ENCODE results near the gene ZNF135.
A peak's percentile ranks its signal among the peaks of the same experiment; 100 is the strongest.

The ZNF135 gene

GRCh38 chr19:58059003-58059670 lies at the start of gene ZNF135:
Gene ZNF135 (plus strand): TSS chr19:58059282. CDS start chr19:58060003, 721 bp downstream.
- H3K9me3 ChIP-seq (ENCODE audit: low read length): peaks cover 42% of the 10 kb centered on the region
- H3K4me3 ChIP-seq (ENCODE audit: low read length): peak within 1 kb of the TSS; percentile 27
- H3K4me1 ChIP-seq (ENCODE audit: insufficient read depth, low read length): no peaks in the 10 kb centered on the region

GRCh38 chr19:58009301-58009665 lies 49.8 kb upstream of the ZNF135 start:
- Histone ChIP-seq H3K9me3 (ENCODE audit: low read length) (peaks cover 58% of the 10 kb centered on the region), H2AFZ (ENCODE audit: low read depth, low read length) (no peak overlapping the region), H3K4me3 (ENCODE audit: low read length) (no peak overlapping the region), H3K36me3 (ENCODE audit: insufficient read depth, low read length) (peaks cover 45% of the 10 kb centered on the region), H3K27me3 (ENCODE audit: insufficient read depth, low read length) (no peaks in the 10 kb centered on the region), H3K4me1 (ENCODE audit: insufficient read depth, low read length) (no peaks in the 10 kb centered on the region)

More at GRCh38 chr19:58059003-58059670, at the start of gene ZNF135:
- no peaks in the 10 kb centered on the region for H3K27me3 ChIP-seq (ENCODE audit: insufficient read depth, low read length)
- no peaks in the 10 kb centered on the region for H3K36me3 ChIP-seq (ENCODE audit: insufficient read depth, low read length)
- no peak within 1 kb of the TSS for H2AFZ ChIP-seq (ENCODE audit: low read depth, low read length)

GRCh38 chr19:58009666-58010301 lies 49.3 kb upstream of the ZNF135 start:
- Histone ChIP-seq H3K4me1 (ENCODE audit: insufficient read depth, low read length) (no peaks in the 10 kb centered on the region), H2AFZ (ENCODE audit: low read depth, low read length) (no peak overlapping the region), H3K27me3 (ENCODE audit: insufficient read depth, low read length) (no peaks in the 10 kb centered on the region), H3K36me3 (ENCODE audit: insufficient read depth, low read length) (peaks cover 40% of the 10 kb centered on the region), H3K4me3 (ENCODE audit: low read length) (no peak overlapping the region), H3K9me3 (ENCODE audit: low read length) (peaks cover 53% of the 10 kb centered on the region)

- H3K4me1 ChIP-seq (ENCODE audit: insufficient read depth, low read length): no peaks in the 10 kb centered on the region
- peaks cover 46% of the 10 kb centered on the region for H3K9me3 ChIP-seq (ENCODE audit: low read length)
Observed at GRCh38 chr19:58010507-58010906, 48.6 kb upstream of the ZNF135 start.

GRCh38 chr19:58014141-58014540 lies 44.9 kb upstream of the ZNF135 start:
- H3K36me3 ChIP-seq (ENCODE audit: insufficient read depth, low read length): peaks cover 9% of the 10 kb centered on the region
- peaks cover 21% of the 10 kb centered on the region for H3K9me3 ChIP-seq (ENCODE audit: low read length)
- H3K27me3 ChIP-seq (ENCODE audit: insufficient read depth, low read length): no peaks in the 10 kb centered on the region
- no peak overlapping the region for H3K4me3 ChIP-seq (ENCODE audit: low read length)
- H3K4me1 ChIP-seq (ENCODE audit: insufficient read depth, low read length): no peaks in the 10 kb centered on the region
- H2AFZ ChIP-seq (ENCODE audit: low read depth, low read length): no peak overlapping the region

More at GRCh38 chr19:58010507-58010906, 48.6 kb upstream of the ZNF135 start:
- H3K36me3 ChIP-seq (ENCODE audit: insufficient read depth, low read length): peaks cover 33% of the 10 kb centered on the region
- H3K27me3 ChIP-seq (ENCODE audit: insufficient read depth, low read length): no peaks in the 10 kb centered on the region
- no peak overlapping the region for H2AFZ ChIP-seq (ENCODE audit: low read depth, low read length)
- no peak overlapping the region for H3K4me3 ChIP-seq (ENCODE audit: low read length)

GRCh38 chr19:58020129-58020528 lies 39.0 kb upstream of the ZNF135 start:
- H3K9me3 ChIP-seq (ENCODE audit: low read length): peaks cover 15% of the 10 kb centered on the region
- H3K36me3 ChIP-seq (ENCODE audit: insufficient read depth, low read length): no peaks in the 10 kb centered on the region
- no peak overlapping the region for H3K4me3 ChIP-seq (ENCODE audit: low read length)
- no peaks in the 10 kb centered on the region for H3K4me1 ChIP-seq (ENCODE audit: insufficient read depth, low read length)
- H2AFZ ChIP-seq (ENCODE audit: low read depth, low read length): no peak overlapping the region
- no peaks in the 10 kb centered on the region for H3K27me3 ChIP-seq (ENCODE audit: insufficient read depth, low read length)

- Histone ChIP-seq H3K9me3 (ENCODE audit: low read length) (peaks cover 16% of the 10 kb centered on the region), H3K27me3 (ENCODE audit: insufficient read depth, low read length) (no peaks in the 10 kb centered on the region), H3K36me3 (ENCODE audit: insufficient read depth, low read length) (no peaks in the 10 kb centered on the region), H3K4me1 (ENCODE audit: insufficient read depth, low read length) (no peaks in the 10 kb centered on the region), H2AFZ (ENCODE audit: low read depth, low read length) (no peak overlapping the region), H3K4me3 (ENCODE audit: low read length) (no peak overlapping the region)
Observed at GRCh38 chr19:58021541-58022282, 37.4 kb upstream of the ZNF135 start.

- no peak overlapping the region for H2AFZ ChIP-seq (ENCODE audit: low read depth, low read length)
- peaks cover 16% of the 10 kb centered on the region for H3K9me3 ChIP-seq (ENCODE audit: low read length)
- H3K36me3 ChIP-seq (ENCODE audit: insufficient read depth, low read length): no peaks in the 10 kb centered on the region
- no peaks in the 10 kb centered on the region for H3K4me1 ChIP-seq (ENCODE audit: insufficient read depth, low read length)
- H3K4me3 ChIP-seq (ENCODE audit: low read length): no peak overlapping the region
- H3K27me3 ChIP-seq (ENCODE audit: insufficient read depth, low read length): no peaks in the 10 kb centered on the region
Observed at GRCh38 chr19:58022283-58022660, 36.8 kb upstream of the ZNF135 start.

- peaks cover 12% of the 10 kb centered on the region for H3K9me3 ChIP-seq (ENCODE audit: low read length)
- no peaks in the 10 kb centered on the region for H3K4me1 ChIP-seq (ENCODE audit: insufficient read depth, low read length)
- no peaks in the 10 kb centered on the region for H3K27me3 ChIP-seq (ENCODE audit: insufficient read depth, low read length)
- no peaks in the 10 kb centered on the region for H3K36me3 ChIP-seq (ENCODE audit: insufficient read depth, low read length)
- no peak overlapping the region for H2AFZ ChIP-seq (ENCODE audit: low read depth, low read length)
- H3K4me3 ChIP-seq (ENCODE audit: low read length): no peak overlapping the region
Observed at GRCh38 chr19:58024661-58025060, 34.4 kb upstream of the ZNF135 start.

- Histone ChIP-seq H3K36me3 (ENCODE audit: insufficient read depth, low read length) (no peaks in the 10 kb centered on the region), H3K4me1 (ENCODE audit: insufficient read depth, low read length) (no peaks in the 10 kb centered on the region), H3K27me3 (ENCODE audit: insufficient read depth, low read length) (no peaks in the 10 kb centered on the region), H3K4me3 (ENCODE audit: low read length) (peak within 1 kb of the TSS; percentile 49), H2AFZ (ENCODE audit: low read depth, low read length) (peak within 1 kb of the TSS; percentile 39), H3K9me3 (ENCODE audit: low read length) (peaks cover 11% of the 10 kb centered on the region)
Observed at GRCh38 chr19:58033741-58034476, 25.2 kb upstream of the ZNF135 start, which contains the start of gene ZSCAN1. Gene ZSCAN1 (plus strand): TSS chr19:58034025. CDS start chr19:58037837, 3,812 bp downstream.

- no peaks in the 10 kb centered on the region for H3K27me3 ChIP-seq (ENCODE audit: insufficient read depth, low read length)
- no peaks in the 10 kb centered on the region for H3K4me1 ChIP-seq (ENCODE audit: insufficient read depth, low read length)
- no peak overlapping the region for H2AFZ ChIP-seq (ENCODE audit: low read depth, low read length)
- no peaks in the 10 kb centered on the region for H3K36me3 ChIP-seq (ENCODE audit: insufficient read depth, low read length)
- H3K4me3 ChIP-seq (ENCODE audit: low read length): peak overlapping the region; percentile 49
- peaks cover 11% of the 10 kb centered on the region for H3K9me3 ChIP-seq (ENCODE audit: low read length)
Observed at GRCh38 chr19:58034477-58034793, 24.6 kb upstream of the ZNF135 start.

GRCh38 chr19:58035863-58036262 lies 23.2 kb upstream of the ZNF135 start:
- Histone ChIP-seq H3K9me3 (ENCODE audit: low read length) (peaks cover 20% of the 10 kb centered on the region), H3K4me3 (ENCODE audit: low read length) (no peak overlapping the region), H3K36me3 (ENCODE audit: insufficient read depth, low read length) (no peaks in the 10 kb centered on the region), H3K27me3 (ENCODE audit: insufficient read depth, low read length) (no peaks in the 10 kb centered on the region), H2AFZ (ENCODE audit: low read depth, low read length) (no peak overlapping the region), H3K4me1 (ENCODE audit: insufficient read depth, low read length) (no peaks in the 10 kb centered on the region)
